Vagina (tissue), 2 donors: Measurements from ENCODE around the gene CASR.

Experiments used
- POLR2A ChIP-seq, 2 donors: fragments of 450-650 bp; IDR thresholded peaks; one replicate each; pipeline ENCODE4 v1.6.1; 2017; ENCODE audit warnings: antibody characterized with exemption in 2 of 2, mild to moderate bottlenecking in 2 of 2, moderate library complexity in 2 of 2
- TF ChIP-seq, protein P1 (sequence below), 3 experiments: fragments of 450-650 bp in 2 of 3; fragments of 200-600 bp in 1 of 3; sonication (generic) in 1 of 3; IDR thresholded peaks; one replicate each; pipeline ENCODE4 v1.5.1; 2017 to 2019; ENCODE audit warnings: antibody characterized with exemption in 3 of 3, mild to moderate bottlenecking in 2 of 3, moderate library complexity in 2 of 3

DNA sequence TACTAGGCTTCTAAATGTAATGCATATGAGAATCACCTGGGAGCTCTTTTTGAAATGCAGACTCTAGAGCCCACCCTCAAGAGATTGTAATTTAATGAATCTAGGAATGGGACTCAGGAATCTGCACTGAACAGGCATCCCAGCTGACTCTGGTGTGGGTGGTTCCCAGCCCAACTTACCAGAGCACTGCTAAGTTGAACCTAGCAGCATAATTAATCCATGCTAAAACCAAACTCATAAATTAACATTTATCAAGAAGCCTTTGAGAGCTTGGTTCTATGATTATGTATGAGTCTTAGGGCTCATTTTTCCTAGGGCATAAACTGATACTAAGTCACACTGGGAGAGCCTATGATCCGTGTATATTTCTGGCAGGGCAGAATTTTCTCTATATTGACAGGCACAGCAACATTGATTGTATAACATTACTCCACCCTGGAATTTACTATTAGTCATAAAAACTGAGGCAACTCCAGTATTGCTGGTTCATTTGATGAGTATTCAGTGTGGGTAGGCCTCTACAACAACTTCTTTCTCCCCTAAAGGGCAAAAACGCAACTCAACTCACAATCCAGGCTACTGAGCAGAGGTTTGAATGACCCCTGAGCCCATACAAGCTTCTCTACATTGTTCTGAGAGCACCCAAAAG lies 130.9 kb downstream of the CASR start:
- TF ChIP-seq, protein P1, sequence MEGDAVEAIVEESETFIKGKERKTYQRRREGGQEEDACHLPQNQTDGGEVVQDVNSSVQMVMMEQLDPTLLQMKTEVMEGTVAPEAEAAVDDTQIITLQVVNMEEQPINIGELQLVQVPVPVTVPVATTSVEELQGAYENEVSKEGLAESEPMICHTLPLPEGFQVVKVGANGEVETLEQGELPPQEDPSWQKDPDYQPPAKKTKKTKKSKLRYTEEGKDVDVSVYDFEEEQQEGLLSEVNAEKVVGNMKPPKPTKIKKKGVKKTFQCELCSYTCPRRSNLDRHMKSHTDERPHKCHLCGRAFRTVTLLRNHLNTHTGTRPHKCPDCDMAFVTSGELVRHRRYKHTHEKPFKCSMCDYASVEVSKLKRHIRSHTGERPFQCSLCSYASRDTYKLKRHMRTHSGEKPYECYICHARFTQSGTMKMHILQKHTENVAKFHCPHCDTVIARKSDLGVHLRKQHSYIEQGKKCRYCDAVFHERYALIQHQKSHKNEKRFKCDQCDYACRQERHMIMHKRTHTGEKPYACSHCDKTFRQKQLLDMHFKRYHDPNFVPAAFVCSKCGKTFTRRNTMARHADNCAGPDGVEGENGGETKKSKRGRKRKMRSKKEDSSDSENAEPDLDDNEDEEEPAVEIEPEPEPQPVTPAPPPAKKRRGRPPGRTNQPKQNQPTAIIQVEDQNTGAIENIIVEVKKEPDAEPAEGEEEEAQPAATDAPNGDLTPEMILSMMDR (IDR thresholded peaks at IDR 0.05): no peak
- no peak for TF ChIP-seq POLR2A (IDR thresholded peaks at IDR 0.05)
